Measurements from ENCODE around the gene SEPTIN6.

SEPTIN6 gene

GRCh38 chrX:119647552-119648420 lies 45.2 kb downstream of the SEPTIN6 start:
- no peak for DNase-seq

GRCh38 chrX:119647089-119647488 lies 45.9 kb downstream of the SEPTIN6 start:
- DNase-seq: no peak

- no peak for DNase-seq
Measured at GRCh38 chrX:119646515-119646914, 46.5 kb downstream of the SEPTIN6 start.

GRCh38 chrX:119643696-119644095 lies 49.3 kb downstream of the SEPTIN6 start:
- DNase-seq: no peak

All from NCI-H1417 treated with DMSO at 0.1 percent for 48 hours (cell line).